SK-N-SH (cell line): ENCODE data around the gene HDAC4. TPM values are rescaled to one million over a fixed set of nuclear protein-coding genes. Genes with fewer than 3 reads are reported as not detected.
A peak's percentile ranks its signal among the peaks of the same experiment; 100 is the strongest.

Source experiments
- CTCF ChIA-PET: fragments of 300-600, 350-600 bp; formaldehyde crosslinking; extraction: SDS; loops from one replicate; lab custom pipeline; 2021; lab: Yijun Ruan, JAX
- POLR2A ChIA-PET: fragments of 350-600 bp; sonication (Branson Sonifier 250); formaldehyde crosslinking; extraction: SDS; loops from one replicate; lab custom pipeline; 2020; ENCODE audit warnings: antibody characterized with exemption, inconsistent platforms; lab: Yijun Ruan, JAX
- DNase-seq: peaks from one replicate; pipeline ENCODE4 v3.0.0; 2012
- H2AFZ ChIP-seq: fragments of 200-600 bp; sonication (generic); 2 replicates; pipeline ENCODE4 v1.8.1; 2016; ENCODE audit warnings: antibody characterized with exemption, mild to moderate bottlenecking, low read depth
- H3F3A ChIP-seq: fragments of 200-600 bp; sonication (generic); replicated peaks from 2 replicates; pipeline ENCODE3; 2016; ENCODE audit warnings: antibody characterized with exemption, mild to moderate bottlenecking; ENCODE audit not compliant: insufficient read depth
- H3K27ac ChIP-seq, 2 experiments: fragments of 200-500 bp in 1 of 2; fragments of 200-600 bp in 1 of 2; sonication (Bioruptor generic) in 1 of 2; sonication (generic), shearing (Covaris generic) in 1 of 2; 2 replicates each; pipeline versions ENCODE4 v1.5.1 to v1.6.1; 2014 to 2016; ENCODE audit warnings: low read depth in 2 of 2, inconsistent platforms in 1 of 2, low read length in 1 of 2, mild to moderate bottlenecking in 1 of 2, mixed read lengths in 1 of 2
- H3K27me3 ChIP-seq: fragments of 200-600 bp; sonication (generic), shearing (Covaris generic); 2 replicates; pipeline ENCODE4 v1.6.1; 2016; ENCODE audit warnings: mixed run types; ENCODE audit not compliant: insufficient read depth
- H3K36me3 ChIP-seq, 2 experiments: fragments of 200-500 bp in 1 of 2; fragments of 200-600 bp in 1 of 2; sonication (Bioruptor generic) in 1 of 2; sonication (generic) in 1 of 2; replicated peaks in 1 of 2; 2 replicates each; pipeline versions ENCODE3 to v1.5.1; 2014 to 2016; ENCODE audit warnings: low read length in 1 of 2, mild to moderate bottlenecking in 1 of 2; ENCODE audit not compliant: insufficient read depth in 2 of 2, control insufficient read depth in 1 of 2
- H3K4me1 ChIP-seq, 2 experiments: fragments of 200-500 bp in 1 of 2; fragments of 200-600 bp in 1 of 2; sonication (Bioruptor generic) in 1 of 2; sonication (generic), shearing (Covaris generic) in 1 of 2; 2 replicates each; pipeline versions ENCODE4 v1.5.1 to v1.6.1; 2014 to 2016; ENCODE audit warnings: low read depth in 1 of 2, low read length in 1 of 2, mixed run types in 1 of 2; ENCODE audit not compliant: insufficient read depth in 2 of 2, control insufficient read depth in 1 of 2
- H3K4me2 ChIP-seq: fragments of 200-600 bp; sonication (generic), shearing (Covaris generic); 2 replicates; pipeline ENCODE4 v1.6.1; 2017; ENCODE audit warnings: mixed run types
- H3K4me3 ChIP-seq, 2 experiments: fragments of 200-500 bp in 1 of 2; fragments of 200-600 bp in 1 of 2; sonication (Bioruptor generic) in 1 of 2; sonication (generic), shearing (Covaris generic) in 1 of 2; 2 replicates each; pipeline versions ENCODE4 v1.5.1 to v1.8.1; 2014 to 2016; ENCODE audit warnings: low read depth in 2 of 2, inconsistent platforms in 1 of 2, low read length in 1 of 2, mild to moderate bottlenecking in 1 of 2, mixed read lengths in 1 of 2, moderate library complexity in 1 of 2
- H3K79me2 ChIP-seq: fragments of 200-600 bp; sonication (generic); 2 replicates; pipeline ENCODE4 v1.8.1; 2017; ENCODE audit warnings: mild to moderate bottlenecking; ENCODE audit not compliant: insufficient read depth
- H3K9ac ChIP-seq: fragments of 200-600 bp; sonication (generic); 2 replicates; pipeline ENCODE4 v1.6.1; 2017; ENCODE audit warnings: mixed run types
- H3K9me2 ChIP-seq: fragments of 200-600 bp; sonication (generic); 2 replicates; pipeline ENCODE4 v1.6.1; 2017; ENCODE audit warnings: mixed run types
- H3K9me3 ChIP-seq: fragments of 200-600 bp; sonication (generic); 2 replicates; pipeline ENCODE4 v1.6.1; 2017; ENCODE audit warnings: mixed run types, mild to moderate bottlenecking, moderate library complexity
- H4K20me1 ChIP-seq: fragments of 200-600 bp; sonication (generic); 2 replicates; pipeline ENCODE4 v1.6.1; 2017; ENCODE audit warnings: mild to moderate bottlenecking, mixed run types; ENCODE audit not compliant: insufficient read depth
- CHD2 ChIP-seq: fragments of 150-350 bp; IDR thresholded peaks from 2 replicates; pipeline ENCODE4 v1.6.1; 2018; ENCODE audit warnings: low read length; ENCODE audit not compliant: partially characterized antibody
- EP300 ChIP-seq, 2 experiments: IDR thresholded peaks; 2 replicates each; pipeline versions ENCODE4 v1.4.0 to v1.6.1; 2012; ENCODE audit warnings: borderline replicate concordance in 1 of 2, low read depth in 1 of 2, low read length in 1 of 2
- FOSL2 ChIP-seq: IDR thresholded peaks from 2 replicates; pipeline ENCODE4 v1.4.0; 2012; ENCODE audit warnings: low read depth, mild to moderate bottlenecking, moderate library complexity, borderline replicate concordance
- FOXJ3 ChIP-seq: sonication (generic); formaldehyde crosslinking; IDR thresholded peaks from 2 replicates; pipeline ENCODE4 v1.5.1; 2020; ENCODE audit warnings: mild to moderate bottlenecking, missing genetic modification reagents
- GATA2 ChIP-seq: sonication (generic); formaldehyde crosslinking; IDR thresholded peaks from 2 replicates; pipeline ENCODE4 v1.5.0; 2020; ENCODE audit warnings: mild to moderate bottlenecking, missing genetic modification reagents
- MEF2A ChIP-seq: IDR thresholded peaks from 2 replicates; pipeline ENCODE4 v1.4.0; 2012; ENCODE audit warnings: low read depth, borderline replicate concordance
- MXI1 ChIP-seq: IDR thresholded peaks from 2 replicates; pipeline ENCODE4 v1.6.1; 2012; ENCODE audit warnings: mild to moderate bottlenecking, low read depth, low read length, improper control_type of control experiment
- POLR2AphosphoS5 ChIP-seq: IDR thresholded peaks from 2 replicates; pipeline ENCODE4 v1.6.1; 2012; ENCODE audit warnings: low read depth, low read length
- RCOR1 ChIP-seq: fragments of 150-350 bp; IDR thresholded peaks from 2 replicates; pipeline ENCODE4 v1.6.1; 2017; ENCODE audit warnings: antibody characterized with exemption, low read length
- RFX5 ChIP-seq: IDR thresholded peaks from 2 replicates; pipeline ENCODE4 v1.6.1; 2012; ENCODE audit warnings: mild to moderate bottlenecking, improper control_type of control experiment, low read length
- RXRA ChIP-seq: IDR thresholded peaks from 2 replicates; pipeline ENCODE4 v1.4.0; 2012; ENCODE audit warnings: low read depth, mild to moderate bottlenecking, borderline replicate concordance
- SIN3A ChIP-seq: IDR thresholded peaks from 2 replicates; pipeline ENCODE4 v1.6.1; 2012; ENCODE audit warnings: low read depth, mild to moderate bottlenecking, low read length, moderate library complexity, borderline replicate concordance
- TCF12 ChIP-seq: IDR thresholded peaks from 2 replicates; pipeline ENCODE4 v1.4.0; 2012
- TEAD4 ChIP-seq: IDR thresholded peaks from 2 replicates; pipeline ENCODE4 v1.4.0; 2012; ENCODE audit warnings: mild to moderate bottlenecking, borderline replicate concordance; ENCODE audit not compliant: insufficient read depth
- WGBS: methylation state at CpG from one replicate; pipeline ENCODE4 v1.1.6; 2017; ENCODE audit warnings: low lambda C conversion rate; 5-methylcytosine and 5-hydroxymethylcytosine counted together
- polyA plus RNA-seq, 3 experiments: library from polyadenylated mRNA; depleted of rRNA; stranded (reverse); fragments of >200 nt; gene quantifications; 2 replicates each; pipeline ENCODE4 v1.2.3, GENCODE V29; 2012
- TF ChIP-seq, protein P1 (sequence below): IDR thresholded peaks from 2 replicates; pipeline ENCODE4 v1.4.0; 2012; ENCODE audit warnings: low read depth, borderline replicate concordance
- TF ChIP-seq, protein P2 (sequence below): IDR thresholded peaks from 2 replicates; pipeline ENCODE4 v1.4.0; 2012; ENCODE audit warnings: low read depth, borderline replicate concordance
- TF ChIP-seq, protein P3 (sequence below): fragments of 150-350 bp; IDR thresholded peaks from 2 replicates; pipeline ENCODE4 v1.6.1; 2016; ENCODE audit warnings: mild to moderate bottlenecking, low read depth, low read length
- TF ChIP-seq, protein P4 (sequence below): fragments of 200-600 bp; sonication (generic); IDR thresholded peaks from 2 replicates; pipeline ENCODE4 v1.6.1; 2017; ENCODE audit warnings: antibody characterized with exemption, mild to moderate bottlenecking, moderate library complexity

HDAC4 gene
- polyA plus RNA-seq, 1 of the 3 experiments (the other 2 are of a cell fraction) = 5.5 TPM

DNA sequence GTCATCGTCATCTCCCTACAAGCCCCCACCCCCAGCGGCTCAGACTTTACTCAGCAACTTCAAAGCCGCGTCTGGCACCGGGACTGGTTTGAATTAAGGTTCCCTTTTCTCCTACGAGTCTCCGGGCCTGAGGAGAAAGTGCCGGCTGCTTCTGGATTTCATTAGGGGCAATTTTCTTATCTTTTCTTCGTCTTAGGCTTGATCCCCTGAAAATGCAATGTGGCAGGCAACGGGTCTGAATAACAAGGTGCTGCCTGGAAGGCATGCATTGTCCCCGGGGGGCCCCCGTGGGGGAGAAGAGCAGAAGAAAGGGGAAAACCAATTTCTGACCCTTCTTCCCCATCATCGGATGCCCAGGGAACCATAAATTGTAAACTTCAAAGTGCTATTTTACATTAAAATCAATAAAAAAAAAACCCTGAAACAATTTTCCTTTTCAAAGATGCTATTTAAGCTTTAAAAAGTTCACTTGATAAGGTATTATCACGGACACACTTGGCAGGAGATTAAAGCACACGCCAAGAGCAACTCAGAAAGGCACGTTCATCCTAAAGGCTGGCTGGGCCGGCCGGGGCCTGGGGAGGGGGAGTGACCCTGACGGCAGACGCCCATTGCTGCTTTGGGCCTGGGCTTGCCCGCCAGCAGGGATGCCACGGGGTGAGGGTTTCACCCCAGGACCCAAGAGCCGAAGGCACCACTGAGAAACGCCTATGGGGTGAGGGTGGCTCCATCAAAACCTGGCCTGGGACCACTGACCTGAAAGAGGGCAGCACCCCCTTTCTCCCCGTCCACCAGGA is 322.5 kb downstream of the HDAC4 start:
- no peaks in the 10 kb centered on the region for H3F3A ChIP-seq
- H2AFZ ChIP-seq = no peak overlapping the region
- WGBS = 63% methylated on average over 18 of the region's 25 CpGs
- no peak overlapping the region for H3K4me3 ChIP-seq
- no peaks in the 10 kb centered on the region for H3K27me3 ChIP-seq
- H3K27ac ChIP-seq = peak overlapping the region in 1 of 2 experiments; percentile 72; a peak in 2 of 4 replicates
- H3K4me2 ChIP-seq = no peak overlapping the region
- no peaks in the 10 kb centered on the region for H3K9me2 ChIP-seq
- peak; percentile 73 for DNase-seq
- peak; percentile 23; the same call in 1 of the 2 replicates for TF ChIP-seq RCOR1
- TF ChIP-seq TEAD4 = no peak
- TF ChIP-seq GATA2 = peak; percentile 66
- peak; percentile 10 for TF ChIP-seq CHD2
- TF ChIP-seq, protein P1, sequence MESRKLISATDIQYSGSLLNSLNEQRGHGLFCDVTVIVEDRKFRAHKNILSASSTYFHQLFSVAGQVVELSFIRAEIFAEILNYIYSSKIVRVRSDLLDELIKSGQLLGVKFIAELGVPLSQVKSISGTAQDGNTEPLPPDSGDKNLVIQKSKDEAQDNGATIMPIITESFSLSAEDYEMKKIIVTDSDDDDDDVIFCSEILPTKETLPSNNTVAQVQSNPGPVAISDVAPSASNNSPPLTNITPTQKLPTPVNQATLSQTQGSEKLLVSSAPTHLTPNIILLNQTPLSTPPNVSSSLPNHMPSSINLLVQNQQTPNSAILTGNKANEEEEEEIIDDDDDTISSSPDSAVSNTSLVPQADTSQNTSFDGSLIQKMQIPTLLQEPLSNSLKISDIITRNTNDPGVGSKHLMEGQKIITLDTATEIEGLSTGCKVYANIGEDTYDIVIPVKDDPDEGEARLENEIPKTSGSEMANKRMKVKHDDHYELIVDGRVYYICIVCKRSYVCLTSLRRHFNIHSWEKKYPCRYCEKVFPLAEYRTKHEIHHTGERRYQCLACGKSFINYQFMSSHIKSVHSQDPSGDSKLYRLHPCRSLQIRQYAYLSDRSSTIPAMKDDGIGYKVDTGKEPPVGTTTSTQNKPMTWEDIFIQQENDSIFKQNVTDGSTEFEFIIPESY = no peak
- TF ChIP-seq EP300 (IDR thresholded peaks at IDR 0.05; ENCODE audit: borderline replicate concordance in 1 of 2, low read depth in 1 of 2, low read length in 1 of 2) = peak in 1 of 2 experiments; percentile 61; a peak in 1 of 4 replicates
- TF ChIP-seq, protein P2, sequence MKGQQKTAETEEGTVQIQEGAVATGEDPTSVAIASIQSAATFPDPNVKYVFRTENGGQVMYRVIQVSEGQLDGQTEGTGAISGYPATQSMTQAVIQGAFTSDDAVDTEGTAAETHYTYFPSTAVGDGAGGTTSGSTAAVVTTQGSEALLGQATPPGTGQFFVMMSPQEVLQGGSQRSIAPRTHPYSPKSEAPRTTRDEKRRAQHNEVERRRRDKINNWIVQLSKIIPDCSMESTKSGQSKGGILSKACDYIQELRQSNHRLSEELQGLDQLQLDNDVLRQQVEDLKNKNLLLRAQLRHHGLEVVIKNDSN = no peak
- peaks cover 0 to 65% of the 10 kb centered on the region in 2 experiments; a peak in 2 of 4 replicates for H3K4me1 ChIP-seq
- no peaks in the 10 kb centered on the region for H4K20me1 ChIP-seq
- CTCF ChIA-PET = interaction anchor here (1.3 to 3.5 kb wide), 3 partner anchors 13 to 28 kb away, joined by 3 to 19 read pairs (median 6); no protein-coding TSS in a partner anchor
- no peak overlapping the region for H3K9ac ChIP-seq
- H3K36me3 ChIP-seq = peaks cover 0 to 7% of the 10 kb centered on the region in 2 experiments
- no peaks in the 10 kb centered on the region for H3K79me2 ChIP-seq
- no peaks in the 10 kb centered on the region for H3K9me3 ChIP-seq
- POLR2A ChIA-PET = no interaction called here

DNA sequence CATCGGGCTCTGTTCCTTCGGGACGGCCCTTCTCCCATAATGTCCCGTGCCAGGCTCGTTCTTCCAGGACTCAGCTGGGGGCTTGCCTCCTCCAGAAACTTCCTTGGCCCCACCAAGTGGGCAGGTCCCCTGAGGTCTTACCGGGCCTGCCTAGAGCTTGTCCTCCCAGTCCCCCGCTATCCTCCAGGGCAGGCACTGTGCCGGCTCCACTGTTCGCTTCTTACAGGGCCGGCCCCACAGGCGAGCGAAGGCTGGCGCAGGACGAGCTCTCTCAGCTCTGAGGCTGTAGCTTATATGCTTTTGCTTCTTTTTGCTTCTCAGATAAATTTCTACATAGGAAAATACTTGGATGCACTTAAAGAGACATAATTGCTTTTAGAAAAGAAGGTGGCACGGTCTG is 323.6 kb downstream of the HDAC4 start:
- Histone ChIP-seq H4K20me1 (no peaks in the 10 kb centered on the region), H3K9me3 (no peaks in the 10 kb centered on the region), H3K9me2 (no peaks in the 10 kb centered on the region), H3K4me3 (no peak overlapping the region), H3K36me3 (peaks cover 0 to 7% of the 10 kb centered on the region in 2 experiments), H3K27ac (peak overlapping the region in 1 of 2 experiments; percentile 72; a peak in 1 of 4 replicates), H3F3A (no peaks in the 10 kb centered on the region), H3K4me2 (no peak overlapping the region), H2AFZ (no peak overlapping the region), H3K79me2 (no peaks in the 10 kb centered on the region), H3K9ac (no peak overlapping the region), H3K27me3 (no peaks in the 10 kb centered on the region), H3K4me1 (peaks cover 0 to 56% of the 10 kb centered on the region in 2 experiments; a peak in 2 of 4 replicates)
- CTCF ChIA-PET = interaction anchor here (1.0 to 3.5 kb wide), 4 partner anchors 12 to 54 kb away, joined by 3 to 19 read pairs (median 4); no protein-coding TSS in a partner anchor
- 99% methylated on average over 11 of the region's 15 CpGs for WGBS
- TF ChIP-seq TEAD4 = no peak
- TF ChIP-seq, protein P3, sequence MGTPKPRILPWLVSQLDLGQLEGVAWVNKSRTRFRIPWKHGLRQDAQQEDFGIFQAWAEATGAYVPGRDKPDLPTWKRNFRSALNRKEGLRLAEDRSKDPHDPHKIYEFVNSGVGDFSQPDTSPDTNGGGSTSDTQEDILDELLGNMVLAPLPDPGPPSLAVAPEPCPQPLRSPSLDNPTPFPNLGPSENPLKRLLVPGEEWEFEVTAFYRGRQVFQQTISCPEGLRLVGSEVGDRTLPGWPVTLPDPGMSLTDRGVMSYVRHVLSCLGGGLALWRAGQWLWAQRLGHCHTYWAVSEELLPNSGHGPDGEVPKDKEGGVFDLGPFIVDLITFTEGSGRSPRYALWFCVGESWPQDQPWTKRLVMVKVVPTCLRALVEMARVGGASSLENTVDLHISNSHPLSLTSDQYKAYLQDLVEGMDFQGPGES = no peak
- TF ChIP-seq SIN3A = no peak
- no peak for TF ChIP-seq EP300 (IDR thresholded peaks at IDR 0.05; ENCODE audit: borderline replicate concordance in 1 of 2, low read depth in 1 of 2, low read length in 1 of 2)
- TF ChIP-seq MXI1 = no peak
- TF ChIP-seq TCF12 = no peak
- TF ChIP-seq FOXJ3 (CRISPR knock-in tag) = no peak
- no peak for TF ChIP-seq FOSL2
- TF ChIP-seq, protein P4, sequence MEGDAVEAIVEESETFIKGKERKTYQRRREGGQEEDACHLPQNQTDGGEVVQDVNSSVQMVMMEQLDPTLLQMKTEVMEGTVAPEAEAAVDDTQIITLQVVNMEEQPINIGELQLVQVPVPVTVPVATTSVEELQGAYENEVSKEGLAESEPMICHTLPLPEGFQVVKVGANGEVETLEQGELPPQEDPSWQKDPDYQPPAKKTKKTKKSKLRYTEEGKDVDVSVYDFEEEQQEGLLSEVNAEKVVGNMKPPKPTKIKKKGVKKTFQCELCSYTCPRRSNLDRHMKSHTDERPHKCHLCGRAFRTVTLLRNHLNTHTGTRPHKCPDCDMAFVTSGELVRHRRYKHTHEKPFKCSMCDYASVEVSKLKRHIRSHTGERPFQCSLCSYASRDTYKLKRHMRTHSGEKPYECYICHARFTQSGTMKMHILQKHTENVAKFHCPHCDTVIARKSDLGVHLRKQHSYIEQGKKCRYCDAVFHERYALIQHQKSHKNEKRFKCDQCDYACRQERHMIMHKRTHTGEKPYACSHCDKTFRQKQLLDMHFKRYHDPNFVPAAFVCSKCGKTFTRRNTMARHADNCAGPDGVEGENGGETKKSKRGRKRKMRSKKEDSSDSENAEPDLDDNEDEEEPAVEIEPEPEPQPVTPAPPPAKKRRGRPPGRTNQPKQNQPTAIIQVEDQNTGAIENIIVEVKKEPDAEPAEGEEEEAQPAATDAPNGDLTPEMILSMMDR = no peak
- no peak for TF ChIP-seq MEF2A
- TF ChIP-seq RXRA = no peak
- TF ChIP-seq RFX5 = no peak
- TF ChIP-seq POLR2AphosphoS5 = no peak
- no peak for DNase-seq
- POLR2A ChIA-PET = no interaction called here
